ENCODE results near the gene ZNF491. TPM values are rescaled to one million over a fixed set of nuclear protein-coding genes. Genes with fewer than 3 reads are reported as not detected.

The ZNF491 gene
- total RNA-seq, 2 experiments from 2014 or later = 2.0 to 6.2 TPM

- H3K9me3 ChIP-seq (ENCODE audit: low read length) = peaks cover 26% of the 10 kb centered on the region
- H2AFZ ChIP-seq (ENCODE audit: low read length) = no peak overlapping the region
- no peaks in the 10 kb centered on the region for H3K4me1 ChIP-seq (ENCODE audit: insufficient read depth, low read length, poor library complexity, severe bottlenecking)
- CTCF ChIA-PET (ENCODE audit: unreplicated experiment) = no interaction called here
- no peak overlapping the region for H3K27ac ChIP-seq (ENCODE audit: low read depth, low read length, poor library complexity, severe bottlenecking)
- no peak for DNase-seq (ENCODE audit: low spot score)
- H4K20me1 ChIP-seq (ENCODE audit: insufficient read depth, low read length) = no peaks in the 10 kb centered on the region
- no peak overlapping the region for H3K4me3 ChIP-seq (ENCODE audit: low read depth, low read length, poor library complexity, severe bottlenecking)
- POLR2A ChIA-PET = no interaction called here
- no TSS peak for BruUV-seq (replicated peaks)
- intact Hi-C loops (cut with micrococcal nuclease; ENCODE audit: unreplicated experiment) = no loop called here
- no peaks in the 10 kb centered on the region for H3K9me2 ChIP-seq (ENCODE audit: insufficient read depth, low read length)
- H3K4me2 ChIP-seq (ENCODE audit: low read length) = no peak overlapping the region
- no peaks in the 10 kb centered on the region for H3K36me3 ChIP-seq (ENCODE audit: insufficient read depth, low read length)
- no peaks in the 10 kb centered on the region for H3K79me2 ChIP-seq (ENCODE audit: insufficient read depth, low read depth, low read length)
- TF ChIP-seq EZH2phosphoT487 (IDR thresholded peaks at IDR 0.05; ENCODE audit: borderline replicate concordance, low read depth, low read length) = no peak
- TF ChIP-seq, protein P1, sequence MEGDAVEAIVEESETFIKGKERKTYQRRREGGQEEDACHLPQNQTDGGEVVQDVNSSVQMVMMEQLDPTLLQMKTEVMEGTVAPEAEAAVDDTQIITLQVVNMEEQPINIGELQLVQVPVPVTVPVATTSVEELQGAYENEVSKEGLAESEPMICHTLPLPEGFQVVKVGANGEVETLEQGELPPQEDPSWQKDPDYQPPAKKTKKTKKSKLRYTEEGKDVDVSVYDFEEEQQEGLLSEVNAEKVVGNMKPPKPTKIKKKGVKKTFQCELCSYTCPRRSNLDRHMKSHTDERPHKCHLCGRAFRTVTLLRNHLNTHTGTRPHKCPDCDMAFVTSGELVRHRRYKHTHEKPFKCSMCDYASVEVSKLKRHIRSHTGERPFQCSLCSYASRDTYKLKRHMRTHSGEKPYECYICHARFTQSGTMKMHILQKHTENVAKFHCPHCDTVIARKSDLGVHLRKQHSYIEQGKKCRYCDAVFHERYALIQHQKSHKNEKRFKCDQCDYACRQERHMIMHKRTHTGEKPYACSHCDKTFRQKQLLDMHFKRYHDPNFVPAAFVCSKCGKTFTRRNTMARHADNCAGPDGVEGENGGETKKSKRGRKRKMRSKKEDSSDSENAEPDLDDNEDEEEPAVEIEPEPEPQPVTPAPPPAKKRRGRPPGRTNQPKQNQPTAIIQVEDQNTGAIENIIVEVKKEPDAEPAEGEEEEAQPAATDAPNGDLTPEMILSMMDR (conservative IDR thresholded peaks at IDR 0.05; ENCODE audit: low read length) = no peak
Measured at GRCh38 chr19:11752244-11752736, 46.0 kb upstream of the ZNF491 start.

DNA sequence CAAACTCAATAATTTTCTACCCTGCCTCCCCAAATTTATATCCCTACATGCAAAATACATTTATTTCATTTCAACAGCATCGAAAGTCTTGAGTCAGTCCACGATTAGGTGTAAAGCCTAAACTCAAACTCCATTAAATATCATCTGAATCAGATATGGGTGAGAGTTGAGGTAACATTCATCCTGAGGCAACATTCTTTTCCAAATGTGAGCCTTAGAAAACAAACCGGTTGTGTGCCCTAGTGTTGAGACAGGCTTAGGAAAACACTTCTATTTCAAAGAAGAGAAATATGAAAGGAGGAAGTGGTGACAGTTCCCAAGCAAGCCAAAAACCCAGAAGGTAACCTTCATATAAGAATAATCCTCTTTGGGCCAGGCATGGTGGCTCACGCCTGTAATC is 43.7 kb upstream of the ZNF491 start:
- no peak overlapping the region for H3K4me2 ChIP-seq (ENCODE audit: low read length)
- peaks cover 14% of the 10 kb centered on the region; the same call in 1 of the 2 replicates for H3K9me3 ChIP-seq (ENCODE audit: low read length)
- POLR2A ChIA-PET = interaction anchor here (0.5 kb wide), 1 partner anchor 388 kb away, joined by 3 read pairs; no protein-coding TSS in a partner anchor
- BruUV-seq (replicated peaks) = no TSS peak
- no peak overlapping the region for H3K27ac ChIP-seq (ENCODE audit: low read depth, low read length, poor library complexity, severe bottlenecking)
- no peaks in the 10 kb centered on the region for H4K20me1 ChIP-seq (ENCODE audit: insufficient read depth, low read length)
- DNase-seq (ENCODE audit: low spot score) = no peak
- no peak overlapping the region for H3K4me3 ChIP-seq (ENCODE audit: low read depth, low read length, poor library complexity, severe bottlenecking)
- no peaks in the 10 kb centered on the region for H3K9me2 ChIP-seq (ENCODE audit: insufficient read depth, low read length)
- H3K36me3 ChIP-seq (ENCODE audit: insufficient read depth, low read length) = no peaks in the 10 kb centered on the region
- no peaks in the 10 kb centered on the region for H3K4me1 ChIP-seq (ENCODE audit: insufficient read depth, low read length, poor library complexity, severe bottlenecking)
- H2AFZ ChIP-seq (ENCODE audit: low read length) = no peak overlapping the region
- TF ChIP-seq EZH2phosphoT487 (IDR thresholded peaks at IDR 0.05; ENCODE audit: borderline replicate concordance, low read depth, low read length) = no peak
- TF ChIP-seq, protein P1 (conservative IDR thresholded peaks at IDR 0.05; ENCODE audit: low read length) = no peak
- H3K79me2 ChIP-seq (ENCODE audit: insufficient read depth, low read depth, low read length) = no peaks in the 10 kb centered on the region
- intact Hi-C loops (cut with micrococcal nuclease; ENCODE audit: unreplicated experiment) = no loop called here
- CTCF ChIA-PET (ENCODE audit: unreplicated experiment) = no interaction called here

- H3K4me1 ChIP-seq (ENCODE audit: insufficient read depth, low read length, poor library complexity, severe bottlenecking) = no peaks in the 10 kb centered on the region
- no peak overlapping the region for H2AFZ ChIP-seq (ENCODE audit: low read length)
- no peak overlapping the region for H3K27ac ChIP-seq (ENCODE audit: low read depth, low read length, poor library complexity, severe bottlenecking)
- POLR2A ChIA-PET = no interaction called here
- H3K36me3 ChIP-seq (ENCODE audit: insufficient read depth, low read length) = no peaks in the 10 kb centered on the region
- H3K9me2 ChIP-seq (ENCODE audit: insufficient read depth, low read length) = no peaks in the 10 kb centered on the region
- H3K9me3 ChIP-seq (ENCODE audit: low read length) = no peaks in the 10 kb centered on the region
- H3K79me2 ChIP-seq (ENCODE audit: insufficient read depth, low read depth, low read length) = no peaks in the 10 kb centered on the region
- no peak for DNase-seq (ENCODE audit: low spot score)
- TF ChIP-seq, protein P1 (conservative IDR thresholded peaks at IDR 0.05; ENCODE audit: low read length) = no peak
- TF ChIP-seq EZH2phosphoT487 (IDR thresholded peaks at IDR 0.05; ENCODE audit: borderline replicate concordance, low read depth, low read length) = no peak
- CTCF ChIA-PET (ENCODE audit: unreplicated experiment) = no interaction called here
- no peaks in the 10 kb centered on the region for H4K20me1 ChIP-seq (ENCODE audit: insufficient read depth, low read length)
- BruUV-seq (replicated peaks) = no TSS peak
- intact Hi-C loops (cut with micrococcal nuclease; ENCODE audit: unreplicated experiment) = no loop called here
- no peak overlapping the region for H3K4me2 ChIP-seq (ENCODE audit: low read length)
- H3K4me3 ChIP-seq (ENCODE audit: low read depth, low read length, poor library complexity, severe bottlenecking) = no peak overlapping the region
Measured at GRCh38 chr19:11756965-11757364, 41.4 kb upstream of the ZNF491 start.

Data from OCI-LY7 (cell line).